GM23338 (cell line): Measurements from ENCODE around the gene NFAT5. TPM values are rescaled to one million over a fixed set of nuclear protein-coding genes. Genes with fewer than 3 reads are reported as not detected.

Source experiments
- ATAC-seq: fragments of 200-7000 bp; cut with Tn5 transposase; 3 replicates; pipeline ENCODE4 v1.9.1; 2020
- DNase-seq: peaks from one replicate; pipeline ENCODE4 v3.0.0-alpha.2; 2015; ENCODE audit warnings: low spot score
- H2AFZ ChIP-seq: fragments of 200-600 bp; sonication (generic); 2 replicates; pipeline ENCODE4 v1.8.0; 2016; ENCODE audit warnings: antibody characterized with exemption, mild to moderate bottlenecking, moderate library complexity
- H3F3A ChIP-seq: fragments of 200-600 bp; sonication (generic); replicated peaks from 2 replicates; pipeline ENCODE4 v1.8.0; 2017; ENCODE audit warnings: antibody characterized with exemption, mixed run types, low read depth
- H3K27ac ChIP-seq: fragments of 200-600 bp; sonication (generic); 2 replicates; pipeline ENCODE4 v1.6.1; 2016; ENCODE audit warnings: low read depth
- H3K27me3 ChIP-seq: fragments of 200-600 bp; sonication (generic); 2 replicates; pipeline ENCODE4 v1.8.0; 2016; ENCODE audit warnings: mild to moderate bottlenecking, mixed run types, moderate library complexity; ENCODE audit not compliant: insufficient read depth
- H3K36me3 ChIP-seq: fragments of 200-600 bp; sonication (generic); 2 replicates; pipeline ENCODE4 v1.8.0; 2016; ENCODE audit warnings: mild to moderate bottlenecking; ENCODE audit not compliant: insufficient read depth
- H3K4me1 ChIP-seq: fragments of 200-600 bp; sonication (generic); 2 replicates; pipeline ENCODE4 v1.8.0; 2016; ENCODE audit warnings: mild to moderate bottlenecking, moderate library complexity; ENCODE audit not compliant: insufficient read depth
- H3K4me2 ChIP-seq: fragments of 200-600 bp; sonication (generic); 2 replicates; pipeline ENCODE4 v1.7.1; 2017; ENCODE audit warnings: mixed run types
- H3K4me3 ChIP-seq: fragments of 200-600 bp; sonication (generic); 2 replicates; pipeline ENCODE4 v1.6.1; 2016; ENCODE audit warnings: mixed run types
- H3K79me2 ChIP-seq: fragments of 200-600 bp; sonication (generic); replicated peaks from 2 replicates; pipeline ENCODE4 v1.8.0; 2017; ENCODE audit warnings: mild to moderate bottlenecking; ENCODE audit not compliant: insufficient read depth
- H3K9me2 ChIP-seq: fragments of 200-600 bp; sonication (generic); 2 replicates; pipeline ENCODE4 v1.8.0; 2017; ENCODE audit not compliant: insufficient read depth
- H4K20me1 ChIP-seq: fragments of 200-600 bp; sonication (generic); replicated peaks from 2 replicates; pipeline ENCODE4 v1.8.0; 2017; ENCODE audit warnings: mild to moderate bottlenecking; ENCODE audit not compliant: insufficient read depth
- H3K27ac Mint-ChIP-seq: 2 replicates; pipeline ENCODE4 v1.8.0; 2020; ENCODE audit warnings: inconsistent platforms, mild to moderate bottlenecking, moderate library complexity, mixed read lengths
- H3K27me3 Mint-ChIP-seq: 3 replicates; pipeline ENCODE4 v1.8.0; 2022; ENCODE audit warnings: low read depth, mild to moderate bottlenecking, moderate library complexity, mixed read lengths, inconsistent platforms; ENCODE audit not compliant: insufficient read depth, poor library complexity
- H3K36me3 Mint-ChIP-seq: 3 replicates; pipeline ENCODE4 v1.8.0; 2021; ENCODE audit warnings: low read depth, mild to moderate bottlenecking, inconsistent platforms, moderate library complexity, mixed read lengths
- H3K4me1 Mint-ChIP-seq: 3 replicates; pipeline ENCODE4 v1.8.0; 2020; ENCODE audit warnings: mild to moderate bottlenecking, inconsistent platforms, mixed read lengths
- H3K4me3 Mint-ChIP-seq: 3 replicates; pipeline ENCODE4 v1.8.0; 2021; ENCODE audit warnings: moderate library complexity, mild to moderate bottlenecking, inconsistent platforms, mixed read lengths
- H3K9me3 Mint-ChIP-seq: 3 replicates; pipeline ENCODE4 v1.8.0; 2020; ENCODE audit warnings: moderate library complexity, mild to moderate bottlenecking, inconsistent platforms, mixed read lengths
- CREB1 ChIP-seq: fragments of 250-450 bp; sonication (Bioruptor Pico); IDR thresholded peaks from 2 replicates; pipeline ENCODE4 v1.5.0; 2020; ENCODE audit warnings: low read depth, mild to moderate bottlenecking, moderate library complexity
- EZH2phosphoT487 ChIP-seq: fragments of 200-600 bp; sonication (generic); IDR thresholded peaks from one replicate; pipeline ENCODE4 v1.8.1; 2018; ENCODE audit warnings: antibody characterized with exemption; ENCODE audit not compliant: unreplicated experiment
- JUNB ChIP-seq: IDR thresholded peaks from one replicate; pipeline ENCODE4 v1.6.1; 2016; ENCODE audit warnings: antibody characterized with exemption; ENCODE audit not compliant: unreplicated experiment
- POLR2AphosphoS5 ChIP-seq: IDR thresholded peaks from 2 replicates; pipeline ENCODE4 v1.6.1; 2016; ENCODE audit warnings: antibody characterized with exemption, low read depth
- STAT1 ChIP-seq: IDR thresholded peaks from one replicate; pipeline ENCODE4 v1.6.1; 2016; ENCODE audit warnings: antibody characterized with exemption; ENCODE audit not compliant: unreplicated experiment
- ZNF114 ChIP-seq: fragments of 250-450 bp; sonication (Bioruptor Pico); IDR thresholded peaks from 2 replicates; pipeline ENCODE4 v1.5.0; 2020; ENCODE audit warnings: mild to moderate bottlenecking, moderate library complexity
- ZNF331 ChIP-seq: fragments of 250-450 bp; sonication (Bioruptor Pico); IDR thresholded peaks from 2 replicates; pipeline ENCODE4 v1.5.0; 2020; ENCODE audit warnings: low read depth, mild to moderate bottlenecking, moderate library complexity
- polyA plus RNA-seq: library from polyadenylated mRNA; unstranded; fragments of >200 nt; fragmentation: Nextera tagmentation; extraction: Ambion mirVana; gene quantifications from 2 replicates; pipeline ENCODE4 v1.2.1, GENCODE V29; 2016
- total RNA-seq: library from RNA; depleted of rRNA; stranded (reverse); fragments of >200 nt; shearing (Covaris generic); gene quantifications from 2 replicates; pipeline ENCODE4 v1.2.3, GENCODE V29; 2014
- TF ChIP-seq, protein P1 (sequence below): IDR thresholded peaks from 2 replicates; pipeline ENCODE4 v1.6.1; 2016; ENCODE audit warnings: antibody characterized with exemption
- TF ChIP-seq, protein P2 (sequence below): IDR thresholded peaks from one replicate; pipeline ENCODE4 v1.6.1; 2018; ENCODE audit warnings: antibody characterized with exemption; ENCODE audit not compliant: unreplicated experiment
- TF ChIP-seq, protein P3 (sequence below), 2 experiments: fragments of 200-600 bp in 1 of 2; sonication (generic) in 1 of 2; conservative IDR thresholded peaks; 2 replicates each; pipeline versions ENCODE4 v1.5.1 to v1.6.1; 2016 to 2017; ENCODE audit warnings: antibody characterized with exemption in 2 of 2, low read depth in 2 of 2, mild to moderate bottlenecking in 2 of 2, moderate library complexity in 1 of 2

NFAT5 gene
- total and polyA plus RNA-seq, 2 experiments from 2014 or later, result 10.6 to 27.0 TPM

DNA sequence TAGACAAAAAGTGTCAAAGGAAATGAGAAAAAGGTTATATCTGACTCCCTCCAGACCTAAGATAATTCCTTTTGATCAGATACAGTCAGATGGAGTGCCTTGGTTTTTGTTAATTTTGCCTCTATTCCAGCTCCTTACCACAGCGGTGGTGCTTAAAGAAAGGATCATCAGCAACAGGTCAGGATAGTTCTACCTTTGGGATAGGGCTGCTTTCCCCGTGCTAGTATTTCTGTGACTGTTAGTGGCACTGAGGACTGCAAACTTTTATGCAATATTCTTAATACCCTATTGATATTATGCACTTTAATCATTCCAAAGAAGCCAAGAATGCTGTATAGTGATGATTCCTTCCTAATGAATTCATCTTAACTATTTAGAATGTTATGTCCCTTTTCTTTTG lies 136.1 kb downstream of the NFAT5 start:
- TF ChIP-seq, protein P1, sequence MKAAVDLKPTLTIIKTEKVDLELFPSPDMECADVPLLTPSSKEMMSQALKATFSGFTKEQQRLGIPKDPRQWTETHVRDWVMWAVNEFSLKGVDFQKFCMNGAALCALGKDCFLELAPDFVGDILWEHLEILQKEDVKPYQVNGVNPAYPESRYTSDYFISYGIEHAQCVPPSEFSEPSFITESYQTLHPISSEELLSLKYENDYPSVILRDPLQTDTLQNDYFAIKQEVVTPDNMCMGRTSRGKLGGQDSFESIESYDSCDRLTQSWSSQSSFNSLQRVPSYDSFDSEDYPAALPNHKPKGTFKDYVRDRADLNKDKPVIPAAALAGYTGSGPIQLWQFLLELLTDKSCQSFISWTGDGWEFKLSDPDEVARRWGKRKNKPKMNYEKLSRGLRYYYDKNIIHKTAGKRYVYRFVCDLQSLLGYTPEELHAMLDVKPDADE, result no peak
- TF ChIP-seq STAT1 (no peak), ZNF114 (CRISPR knock-in tag) (no peak), JUNB (no peak), EZH2phosphoT487 (no peak)
- TF ChIP-seq, protein P2, sequence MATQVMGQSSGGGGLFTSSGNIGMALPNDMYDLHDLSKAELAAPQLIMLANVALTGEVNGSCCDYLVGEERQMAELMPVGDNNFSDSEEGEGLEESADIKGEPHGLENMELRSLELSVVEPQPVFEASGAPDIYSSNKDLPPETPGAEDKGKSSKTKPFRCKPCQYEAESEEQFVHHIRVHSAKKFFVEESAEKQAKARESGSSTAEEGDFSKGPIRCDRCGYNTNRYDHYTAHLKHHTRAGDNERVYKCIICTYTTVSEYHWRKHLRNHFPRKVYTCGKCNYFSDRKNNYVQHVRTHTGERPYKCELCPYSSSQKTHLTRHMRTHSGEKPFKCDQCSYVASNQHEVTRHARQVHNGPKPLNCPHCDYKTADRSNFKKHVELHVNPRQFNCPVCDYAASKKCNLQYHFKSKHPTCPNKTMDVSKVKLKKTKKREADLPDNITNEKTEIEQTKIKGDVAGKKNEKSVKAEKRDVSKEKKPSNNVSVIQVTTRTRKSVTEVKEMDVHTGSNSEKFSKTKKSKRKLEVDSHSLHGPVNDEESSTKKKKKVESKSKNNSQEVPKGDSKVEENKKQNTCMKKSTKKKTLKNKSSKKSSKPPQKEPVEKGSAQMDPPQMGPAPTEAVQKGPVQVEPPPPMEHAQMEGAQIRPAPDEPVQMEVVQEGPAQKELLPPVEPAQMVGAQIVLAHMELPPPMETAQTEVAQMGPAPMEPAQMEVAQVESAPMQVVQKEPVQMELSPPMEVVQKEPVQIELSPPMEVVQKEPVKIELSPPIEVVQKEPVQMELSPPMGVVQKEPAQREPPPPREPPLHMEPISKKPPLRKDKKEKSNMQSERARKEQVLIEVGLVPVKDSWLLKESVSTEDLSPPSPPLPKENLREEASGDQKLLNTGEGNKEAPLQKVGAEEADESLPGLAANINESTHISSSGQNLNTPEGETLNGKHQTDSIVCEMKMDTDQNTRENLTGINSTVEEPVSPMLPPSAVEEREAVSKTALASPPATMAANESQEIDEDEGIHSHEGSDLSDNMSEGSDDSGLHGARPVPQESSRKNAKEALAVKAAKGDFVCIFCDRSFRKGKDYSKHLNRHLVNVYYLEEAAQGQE, result no peak
- TF ChIP-seq, protein P3, sequence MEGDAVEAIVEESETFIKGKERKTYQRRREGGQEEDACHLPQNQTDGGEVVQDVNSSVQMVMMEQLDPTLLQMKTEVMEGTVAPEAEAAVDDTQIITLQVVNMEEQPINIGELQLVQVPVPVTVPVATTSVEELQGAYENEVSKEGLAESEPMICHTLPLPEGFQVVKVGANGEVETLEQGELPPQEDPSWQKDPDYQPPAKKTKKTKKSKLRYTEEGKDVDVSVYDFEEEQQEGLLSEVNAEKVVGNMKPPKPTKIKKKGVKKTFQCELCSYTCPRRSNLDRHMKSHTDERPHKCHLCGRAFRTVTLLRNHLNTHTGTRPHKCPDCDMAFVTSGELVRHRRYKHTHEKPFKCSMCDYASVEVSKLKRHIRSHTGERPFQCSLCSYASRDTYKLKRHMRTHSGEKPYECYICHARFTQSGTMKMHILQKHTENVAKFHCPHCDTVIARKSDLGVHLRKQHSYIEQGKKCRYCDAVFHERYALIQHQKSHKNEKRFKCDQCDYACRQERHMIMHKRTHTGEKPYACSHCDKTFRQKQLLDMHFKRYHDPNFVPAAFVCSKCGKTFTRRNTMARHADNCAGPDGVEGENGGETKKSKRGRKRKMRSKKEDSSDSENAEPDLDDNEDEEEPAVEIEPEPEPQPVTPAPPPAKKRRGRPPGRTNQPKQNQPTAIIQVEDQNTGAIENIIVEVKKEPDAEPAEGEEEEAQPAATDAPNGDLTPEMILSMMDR (conservative IDR thresholded peaks at IDR 0.05; ENCODE audit: low read depth in 2 of 2), result no peak
- no peak for ATAC-seq

DNA sequence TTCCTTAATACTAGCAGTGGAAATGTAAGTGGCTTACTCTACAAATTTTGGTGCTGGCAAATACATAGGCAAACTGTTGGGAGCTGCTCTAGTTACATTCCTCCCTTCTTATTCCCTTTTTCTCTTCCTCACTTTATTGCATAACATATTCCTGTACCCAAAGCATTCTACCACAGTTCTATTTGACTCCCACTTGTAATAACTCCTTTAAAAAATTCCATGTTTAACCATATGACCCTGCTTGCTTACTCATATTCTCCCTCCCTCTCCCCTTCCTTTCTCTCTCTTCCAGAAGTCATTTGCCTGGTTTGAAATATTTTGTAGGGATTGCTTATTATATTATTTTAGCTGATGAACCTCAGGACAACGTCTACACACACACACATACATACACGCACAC lies 137.9 kb downstream of the NFAT5 start:
- Histone ChIP-seq H3K4me2 (no peak overlapping the region), H3K27me3 (no peaks in the 10 kb centered on the region), H3F3A (no peaks in the 10 kb centered on the region), H4K20me1 (no peaks in the 10 kb centered on the region), H3K9me2 (no peaks in the 10 kb centered on the region), H3K4me3 (no peak overlapping the region), H2AFZ (no peak overlapping the region), H3K79me2 (no peaks in the 10 kb centered on the region), H3K4me1 (peaks cover 8% of the 10 kb centered on the region; the same call in 1 of the 2 replicates), H3K36me3 (no peaks in the 10 kb centered on the region), H3K27ac (no peak overlapping the region)
- Mint-ChIP-seq H3K36me3 (no peaks in the 10 kb centered on the region), H3K4me3 (no peak overlapping the region), H3K9me3 (no peaks in the 10 kb centered on the region), H3K27ac (no peak overlapping the region), H3K27me3 (peaks cover 3% of the 10 kb centered on the region), H3K4me1 (peaks cover 5% of the 10 kb centered on the region; the same call in 2 of the 3 replicates)
- DNase-seq (no peak), ATAC-seq (no peak)
- no peak for TF ChIP-seq CREB1 (CRISPR knock-in tag)
- no peak for TF ChIP-seq POLR2AphosphoS5
- TF ChIP-seq ZNF331, result no peak
- TF ChIP-seq EZH2phosphoT487, result no peak
- TF ChIP-seq, protein P3 (conservative IDR thresholded peaks at IDR 0.05; ENCODE audit: low read depth in 2 of 2), result no peak

More for the DNA sequence above, 136.1 kb downstream of the NFAT5 start:
- DNase-seq, result no peak
- no peak overlapping the region for H3K4me2 ChIP-seq
- no peak overlapping the region for H3K27ac Mint-ChIP-seq
- no peaks in the 10 kb centered on the region for H3F3A ChIP-seq
- no peak overlapping the region for H3K27ac ChIP-seq
- H3K27me3 ChIP-seq, result no peaks in the 10 kb centered on the region
- H3K36me3 Mint-ChIP-seq, result no peaks in the 10 kb centered on the region
- H3K9me2 ChIP-seq, result no peaks in the 10 kb centered on the region
- no peak overlapping the region for H2AFZ ChIP-seq
- no peaks in the 10 kb centered on the region for H3K79me2 ChIP-seq
- peaks cover 6% of the 10 kb centered on the region; the same call in 2 of the 3 replicates for H3K4me1 Mint-ChIP-seq
- H4K20me1 ChIP-seq, result no peaks in the 10 kb centered on the region
- peaks cover 2% of the 10 kb centered on the region for H3K27me3 Mint-ChIP-seq
- H3K4me3 Mint-ChIP-seq, result no peak overlapping the region
- H3K4me1 ChIP-seq, result peaks cover 7% of the 10 kb centered on the region; the same call in 1 of the 2 replicates
- H3K9me3 Mint-ChIP-seq, result no peaks in the 10 kb centered on the region
- no peak overlapping the region for H3K4me3 ChIP-seq
- H3K36me3 ChIP-seq, result no peaks in the 10 kb centered on the region
